ENCODE results near the gene PSMD2. TPM values are rescaled to one million over a fixed set of nuclear protein-coding genes. Genes with fewer than 3 reads are reported as not detected.

Gene PSMD2
- total RNA-seq, 3 donors from 2014 or later (not counting 1 experiment from before 2014, with no cell fraction given), result 218 to 237 (median 231) TPM

- WGBS (ENCODE audit: insufficient coverage), result 98% methylated on average over 8 of the region's 8 CpGs
- no peaks in the 10 kb centered on the region for H3K9me3 Mint-ChIP-seq
- Histone ChIP-seq H3K36me3 (ENCODE audit: control insufficient read depth, insufficient read depth, low read length) (peaks cover 91% of the 10 kb centered on the region), H3K4me3 (ENCODE audit: low read length) (no peak overlapping the region), H3K9me3 (ENCODE audit: control insufficient read depth, insufficient read depth, low read length) (no peaks in the 10 kb centered on the region), H3K27me3 (ENCODE audit: control insufficient read depth, insufficient read depth, low read length) (no peaks in the 10 kb centered on the region), H3K27ac (ENCODE audit: low read length) (no peak overlapping the region), H3K4me1 (ENCODE audit: control insufficient read depth, insufficient read depth, low read length) (peaks cover 11% of the 10 kb centered on the region)
- H3K36me3 Mint-ChIP-seq, result peaks cover 42% of the 10 kb centered on the region
- intact Hi-C loops (cut with micrococcal nuclease), result no loop called here
- H3K4me1 Mint-ChIP-seq, result peaks cover 10 to 30% of the 10 kb centered on the region in 2 donors
- no peak for ATAC-seq
- no peaks in the 10 kb centered on the region for H3K27me3 Mint-ChIP-seq (ENCODE audit: low read depth in 2 of 2)
- H3K27ac Mint-ChIP-seq, result peak overlapping the region in 1 of 2 donors; percentile 24
- no peak for TF ChIP-seq CTCF (IDR thresholded peaks at IDR 0.05)
- DNase-seq, result no peak
- H3K4me3 Mint-ChIP-seq, result no peak overlapping the region
Observed at GRCh38 chr3:184323696-184324095, 24.7 kb downstream of the PSMD2 start.

DNA sequence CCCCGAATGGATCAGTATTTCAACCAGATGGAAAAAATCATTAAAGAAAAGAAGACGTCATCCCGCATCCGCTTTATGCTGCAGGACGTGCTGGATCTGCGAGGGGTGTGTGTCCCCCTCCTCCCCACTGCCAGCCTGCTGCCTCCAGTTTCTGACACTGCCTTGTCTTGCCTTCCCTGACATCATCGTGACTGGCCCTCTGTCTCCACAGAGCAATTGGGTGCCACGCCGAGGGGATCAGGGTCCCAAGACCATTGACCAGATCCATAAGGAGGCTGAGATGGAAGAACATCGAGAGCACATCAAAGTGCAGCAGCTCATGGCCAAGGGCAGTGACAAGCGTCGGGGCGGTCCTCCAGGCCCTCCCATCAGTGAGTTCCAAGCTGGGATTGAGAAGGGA is 26.2 kb downstream of the PSMD2 start:
- H3K27ac Mint-ChIP-seq, result peak overlapping the region; percentile 47 to 65
- ATAC-seq (no peak), DNase-seq (no peak)
- no peaks in the 10 kb centered on the region for H3K27me3 Mint-ChIP-seq (ENCODE audit: low read depth in 2 of 2)
- H3K27ac ChIP-seq (ENCODE audit: low read length), result no peak overlapping the region
- peaks cover 3% of the 10 kb centered on the region for H3K4me1 ChIP-seq (ENCODE audit: control insufficient read depth, insufficient read depth, low read length)
- H3K36me3 Mint-ChIP-seq, result peaks cover 54% of the 10 kb centered on the region
- no peak for TF ChIP-seq CTCF (IDR thresholded peaks at IDR 0.05)
- H3K36me3 ChIP-seq (ENCODE audit: control insufficient read depth, insufficient read depth, low read length), result peaks cover 94% of the 10 kb centered on the region
- no peak overlapping the region for H3K4me3 ChIP-seq (ENCODE audit: low read length)
- intact Hi-C loops (cut with micrococcal nuclease), result no loop called here
- WGBS (ENCODE audit: insufficient coverage), result 95% methylated on average over 13 of the region's 13 CpGs
- H3K9me3 Mint-ChIP-seq, result no peaks in the 10 kb centered on the region
- H3K4me3 Mint-ChIP-seq, result no peak overlapping the region
- H3K4me1 Mint-ChIP-seq, result peaks cover 10 to 24% of the 10 kb centered on the region in 2 donors
- no peaks in the 10 kb centered on the region for H3K27me3 ChIP-seq (ENCODE audit: control insufficient read depth, insufficient read depth, low read length)
- no peaks in the 10 kb centered on the region for H3K9me3 ChIP-seq (ENCODE audit: control insufficient read depth, insufficient read depth, low read length)

DNA sequence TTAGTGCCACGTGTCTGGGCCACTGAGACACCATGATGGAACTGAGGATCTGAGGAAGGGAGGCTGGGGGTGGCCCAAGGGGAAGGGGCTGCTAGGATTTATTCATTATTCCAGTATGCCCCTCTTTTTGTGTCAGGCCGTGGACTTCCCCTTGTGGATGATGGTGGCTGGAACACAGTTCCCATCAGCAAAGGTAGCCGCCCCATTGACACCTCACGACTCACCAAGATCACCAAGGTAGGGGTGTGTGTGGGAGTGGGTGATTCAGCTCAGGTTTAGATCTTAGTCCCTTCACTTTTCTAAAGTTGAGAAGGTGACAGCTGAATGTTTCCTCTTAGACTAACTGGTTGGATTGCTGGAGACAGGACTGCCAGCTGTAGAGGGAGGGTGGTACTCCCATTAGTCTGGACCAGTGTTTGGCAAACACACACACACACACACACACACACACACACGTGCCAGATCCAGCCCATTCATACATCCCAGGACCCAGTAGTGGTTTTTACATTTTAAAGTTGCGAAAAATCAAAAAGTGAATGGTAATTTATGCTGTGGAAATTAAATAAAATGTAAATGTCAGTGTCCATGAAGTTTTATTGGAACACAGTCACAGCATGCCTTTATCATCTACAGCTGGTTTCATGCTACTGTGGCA is 26.8 kb downstream of the PSMD2 start:
- no peak overlapping the region for H3K4me3 ChIP-seq (ENCODE audit: low read length)
- WGBS (ENCODE audit: insufficient coverage), result 92% methylated on average over 5 of the region's 6 CpGs
- Mint-ChIP-seq H3K27me3 (ENCODE audit: low read depth in 2 of 2) (no peaks in the 10 kb centered on the region), H3K9me3 (no peaks in the 10 kb centered on the region), H3K36me3 (peaks cover 54% of the 10 kb centered on the region), H3K4me1 (peaks cover 10 to 21% of the 10 kb centered on the region in 2 donors), H3K4me3 (no peak overlapping the region), H3K27ac (peak overlapping the region in 1 of 2 donors; percentile 47)
- ATAC-seq (no peak), DNase-seq (no peak)
- H3K4me1 ChIP-seq (ENCODE audit: control insufficient read depth, insufficient read depth, low read length), result no peaks in the 10 kb centered on the region
- intact Hi-C loops (cut with micrococcal nuclease), result no loop called here
- H3K27ac ChIP-seq (ENCODE audit: low read length), result no peak overlapping the region
- H3K9me3 ChIP-seq (ENCODE audit: control insufficient read depth, insufficient read depth, low read length), result no peaks in the 10 kb centered on the region
- TF ChIP-seq CTCF (IDR thresholded peaks at IDR 0.05), result no peak
- peaks cover 91% of the 10 kb centered on the region for H3K36me3 ChIP-seq (ENCODE audit: control insufficient read depth, insufficient read depth, low read length)
- H3K27me3 ChIP-seq (ENCODE audit: control insufficient read depth, insufficient read depth, low read length), result no peaks in the 10 kb centered on the region

DNA sequence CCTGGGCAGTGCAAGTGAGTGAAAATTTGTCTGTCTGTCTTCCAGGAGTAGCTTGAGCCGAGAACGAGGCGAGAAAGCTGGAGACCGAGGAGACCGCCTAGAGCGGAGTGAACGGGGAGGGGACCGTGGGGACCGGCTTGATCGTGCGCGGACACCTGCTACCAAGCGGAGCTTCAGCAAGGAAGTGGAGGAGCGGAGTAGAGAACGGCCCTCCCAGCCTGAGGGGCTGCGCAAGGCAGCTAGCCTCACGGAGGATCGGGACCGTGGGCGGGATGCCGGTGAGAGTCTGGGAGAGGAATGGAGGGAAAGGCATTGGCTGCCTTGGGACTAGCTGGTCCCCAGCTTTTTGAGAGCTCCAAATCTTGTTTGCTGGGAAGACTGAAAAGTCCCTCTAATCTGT is 28.1 kb downstream of the PSMD2 start:
- Histone ChIP-seq H3K36me3 (ENCODE audit: control insufficient read depth, insufficient read depth, low read length) (peaks cover 91% of the 10 kb centered on the region), H3K9me3 (ENCODE audit: control insufficient read depth, insufficient read depth, low read length) (no peaks in the 10 kb centered on the region), H3K4me3 (ENCODE audit: low read length) (no peak overlapping the region), H3K4me1 (ENCODE audit: control insufficient read depth, insufficient read depth, low read length) (no peaks in the 10 kb centered on the region), H3K27ac (ENCODE audit: low read length) (no peak overlapping the region), H3K27me3 (ENCODE audit: control insufficient read depth, insufficient read depth, low read length) (no peaks in the 10 kb centered on the region)
- intact Hi-C loops (cut with micrococcal nuclease), result no loop called here
- H3K27ac Mint-ChIP-seq, result peak overlapping the region in 1 of 2 donors; percentile 16
- DNase-seq (no peak), ATAC-seq (no peak)
- no peaks in the 10 kb centered on the region for H3K9me3 Mint-ChIP-seq
- TF ChIP-seq CTCF (IDR thresholded peaks at IDR 0.05), result no peak
- H3K4me1 Mint-ChIP-seq, result peaks cover 10 to 11% of the 10 kb centered on the region in 2 donors
- peaks cover 44% of the 10 kb centered on the region for H3K36me3 Mint-ChIP-seq
- H3K4me3 Mint-ChIP-seq, result no peak overlapping the region
- H3K27me3 Mint-ChIP-seq (ENCODE audit: low read depth in 2 of 2), result no peaks in the 10 kb centered on the region
- 98% methylated on average over 21 of the region's 21 CpGs for WGBS (ENCODE audit: insufficient coverage)

Measured in natural killer cell (primary cell).